Measurements from ENCODE around the gene CFAP410. TPM values are rescaled to one million over a fixed set of nuclear protein-coding genes. Genes with fewer than 3 reads are reported as not detected.

Gene CFAP410
- total and polyA plus RNA-seq, 2 of the 8 experiments (the other 6 are each of a cell fraction or from before 2014, with no cell fraction given) = 10.6 to 12.0 TPM

- Histone ChIP-seq H3K27me3 (replicated peaks in 1 of 4; ENCODE audit: control insufficient read depth in 3 of 4, extremely low read depth in 1 of 4, insufficient read depth in 3 of 4, low read length in 3 of 4) (peaks cover 0 to 3% (median 0%) of the 10 kb centered on the region in 4 experiments; a peak in 2 of 7 replicates), H2BK5ac (ENCODE audit: low read depth, low read length) (no peak overlapping the region), H2AK5ac (ENCODE audit: low read depth, low read length) (no peak overlapping the region), H3K4me3 (ENCODE audit: extremely low read depth in 1 of 4, insufficient read depth in 2 of 4, low read depth in 3 of 4, low read length in 4 of 4) (no peak overlapping the region), H4K8ac (ENCODE audit: extremely low read depth, insufficient read depth, low read length) (no peak overlapping the region), H3K23me2 (ENCODE audit: low read depth, low read length) (no peaks in the 10 kb centered on the region; the same call in 1 of the 2 replicates), H3K18ac (ENCODE audit: extremely low read depth, low read length) (no peak overlapping the region), H4K91ac (replicated peaks; ENCODE audit: insufficient read length, low read length) (no peak overlapping the region), H4K20me1 (replicated peaks in 1 of 2; ENCODE audit: control insufficient read depth in 1 of 2, insufficient read depth in 2 of 2, low read length in 2 of 2) (no peaks in the 10 kb centered on the region), H2BK20ac (ENCODE audit: low read length) (no peak overlapping the region), H3K9ac (replicated peaks in 1 of 4; ENCODE audit: extremely low read depth in 1 of 4, low read depth in 3 of 4, low read length in 3 of 4) (no peak overlapping the region), H3K79me1 (ENCODE audit: low read depth, low read length) (no peaks in the 10 kb centered on the region), H4K5ac (ENCODE audit: insufficient read length, low read depth, low read length) (no peak overlapping the region), H3K9me3 (ENCODE audit: insufficient read depth in 2 of 2, low read depth in 1 of 2, low read length in 1 of 2) (no peaks in the 10 kb centered on the region), H2AFZ (ENCODE audit: low read length) (no peak overlapping the region), H3K23ac (ENCODE audit: insufficient read length) (no peak overlapping the region), H2BK12ac (ENCODE audit: low read depth, low read length) (no peak overlapping the region), H3K56ac (replicated peaks; ENCODE audit: insufficient read length, low read depth, low read length) (no peak overlapping the region), H2BK120ac (replicated peaks; ENCODE audit: low read depth, low read length) (no peak overlapping the region), H3K27ac (ENCODE audit: low read depth, low read length) (no peak overlapping the region), H3K36me3 (ENCODE audit: control insufficient read depth in 2 of 4, insufficient read depth in 4 of 4, low read length in 3 of 4) (no peaks in the 10 kb centered on the region), H3K14ac (ENCODE audit: insufficient read length) (no peak overlapping the region), H3K4me2 (ENCODE audit: insufficient read depth in 1 of 2, low read depth in 2 of 2, low read length in 2 of 2) (no peak overlapping the region), H2BK15ac (ENCODE audit: low read length) (no peak overlapping the region), H3K4me1 (replicated peaks in 1 of 4; ENCODE audit: control insufficient read depth in 3 of 4, insufficient read depth in 4 of 4, low read length in 3 of 4) (peaks cover 0 to 2% (median under 1%) of the 10 kb centered on the region in 4 experiments; a peak in 3 of 7 replicates), H3K4ac (replicated peaks; ENCODE audit: insufficient read length, low read depth, low read length) (no peak overlapping the region), H3K79me2 (ENCODE audit: control insufficient read depth in 1 of 2, insufficient read depth in 2 of 2, low read length in 2 of 2) (no peaks in the 10 kb centered on the region)
- WGBS, 2 experiments (ENCODE audit: extremely low coverage in 1 of 2, insufficient coverage in 1 of 2, insufficient read length in 1 of 2, insufficient replicate concordance in 2 of 2, low coverage in 1 of 2, low lambda C conversion rate in 2 of 2, missing lambda C conversion rate in 1 of 2) = 83% methylated on average over 10 of the region's 33 CpGs; no CpG with 5 or more reads in 1 of the 2 experiments
- FAIRE-seq (no peak), DNase-seq (ENCODE audit: low read depth in 1 of 2, low spot score in 2 of 2) (no peak)
- TF ChIP-seq KDM4A (IDR thresholded peaks at IDR 0.05; ENCODE audit: low read depth, low read length, severe bottlenecking) = no peak
- no peak for TF ChIP-seq SIX5 (IDR thresholded peaks at IDR 0.05; ENCODE audit: low read depth, low read length)
- no peak for TF ChIP-seq E2F6 (IDR thresholded peaks at IDR 0.05)
- POLR2A ChIA-PET (ENCODE audit: partially characterized antibody) = interaction anchor here (1.0 kb wide), 1 partner anchor 10 kb away, joined by 3 read pairs; no protein-coding TSS in a partner anchor
- CTCF ChIA-PET (ENCODE audit: partially characterized antibody) = interaction anchor here (1.0 kb wide), 1 partner anchor 16 kb away, joined by 3 read pairs; no protein-coding TSS in a partner anchor
Observed at GRCh38 chr21:44293551-44294231, 45.5 kb downstream of the CFAP410 start.

Measured in H1 (cell line).